WTC11 (cell line): ENCODE results near the gene ERBB4.

Source experiments
- ATF1 ChIP-seq: sonication (generic); formaldehyde crosslinking; IDR thresholded peaks from 2 replicates; pipeline ENCODE4 v1.8.1; 2023; ENCODE audit warnings: mild to moderate bottlenecking, moderate library complexity, missing genetic modification reagents
- CREB1 ChIP-seq: sonication (generic); formaldehyde crosslinking; IDR thresholded peaks from 2 replicates; pipeline ENCODE4 v1.8.0; 2023; ENCODE audit warnings: mild to moderate bottlenecking, missing genetic modification reagents
- ETV6 ChIP-seq: sonication (generic); formaldehyde crosslinking; IDR thresholded peaks from 2 replicates; pipeline ENCODE4 v1.8.1; 2022; ENCODE audit warnings: mild to moderate bottlenecking, missing genetic modification reagents
- IRF2 ChIP-seq: sonication (generic); formaldehyde crosslinking; IDR thresholded peaks from 2 replicates; pipeline ENCODE4 v1.8.0; 2022; ENCODE audit warnings: low read depth, missing genetic modification reagents, borderline replicate concordance
- KAT7 ChIP-seq: sonication (generic); formaldehyde crosslinking; IDR thresholded peaks from 2 replicates; pipeline ENCODE4 v1.8.1; 2023; ENCODE audit warnings: missing genetic modification reagents, mild to moderate bottlenecking, borderline replicate concordance
- SP1 ChIP-seq: sonication (generic); formaldehyde crosslinking; conservative IDR thresholded peaks from 2 replicates; pipeline ENCODE4 v1.8.1; 2022; ENCODE audit warnings: missing genetic modification reagents
- TF ChIP-seq, protein P1 (sequence below): fragments of 200-600 bp; IDR thresholded peaks from 2 replicates; pipeline ENCODE4 v1.8.0; 2022; ENCODE audit warnings: antibody characterized with exemption
- TF ChIP-seq, protein P2 (sequence below): sonication (generic); formaldehyde crosslinking; IDR thresholded peaks from 2 replicates; pipeline ENCODE4 v1.8.1; 2023; ENCODE audit warnings: mild to moderate bottlenecking, missing genetic modification reagents

DNA sequence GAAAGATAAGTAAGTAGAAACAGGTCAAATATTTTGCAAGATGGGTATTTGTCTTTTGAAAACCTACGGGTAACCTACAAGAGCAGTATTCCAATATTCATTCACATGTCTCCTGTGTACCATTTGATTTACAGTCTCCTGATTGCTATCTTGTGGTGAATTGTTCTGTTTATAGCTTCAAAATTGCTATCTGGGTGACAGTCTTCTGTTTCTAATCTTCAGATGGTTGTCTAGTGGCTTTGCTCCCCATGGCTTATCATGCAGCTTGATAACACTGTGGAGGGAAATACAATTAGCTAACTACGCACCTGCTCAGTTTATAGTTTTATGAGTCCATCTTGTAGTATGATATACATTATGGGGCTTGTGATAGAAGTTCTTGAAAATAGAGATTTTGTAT is 1165.4 kb downstream of the ERBB4 start:
- TF ChIP-seq, protein P1, sequence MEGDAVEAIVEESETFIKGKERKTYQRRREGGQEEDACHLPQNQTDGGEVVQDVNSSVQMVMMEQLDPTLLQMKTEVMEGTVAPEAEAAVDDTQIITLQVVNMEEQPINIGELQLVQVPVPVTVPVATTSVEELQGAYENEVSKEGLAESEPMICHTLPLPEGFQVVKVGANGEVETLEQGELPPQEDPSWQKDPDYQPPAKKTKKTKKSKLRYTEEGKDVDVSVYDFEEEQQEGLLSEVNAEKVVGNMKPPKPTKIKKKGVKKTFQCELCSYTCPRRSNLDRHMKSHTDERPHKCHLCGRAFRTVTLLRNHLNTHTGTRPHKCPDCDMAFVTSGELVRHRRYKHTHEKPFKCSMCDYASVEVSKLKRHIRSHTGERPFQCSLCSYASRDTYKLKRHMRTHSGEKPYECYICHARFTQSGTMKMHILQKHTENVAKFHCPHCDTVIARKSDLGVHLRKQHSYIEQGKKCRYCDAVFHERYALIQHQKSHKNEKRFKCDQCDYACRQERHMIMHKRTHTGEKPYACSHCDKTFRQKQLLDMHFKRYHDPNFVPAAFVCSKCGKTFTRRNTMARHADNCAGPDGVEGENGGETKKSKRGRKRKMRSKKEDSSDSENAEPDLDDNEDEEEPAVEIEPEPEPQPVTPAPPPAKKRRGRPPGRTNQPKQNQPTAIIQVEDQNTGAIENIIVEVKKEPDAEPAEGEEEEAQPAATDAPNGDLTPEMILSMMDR = no peak
- TF ChIP-seq KAT7 (CRISPR knock-in tag) = no peak
- no peak for TF ChIP-seq ATF1 (CRISPR knock-in tag)
- TF ChIP-seq ETV6 = no peak
- no peak for TF ChIP-seq CREB1 (CRISPR knock-in tag)
- TF ChIP-seq IRF2 (CRISPR knock-in tag) = no peak
- TF ChIP-seq, protein P2, sequence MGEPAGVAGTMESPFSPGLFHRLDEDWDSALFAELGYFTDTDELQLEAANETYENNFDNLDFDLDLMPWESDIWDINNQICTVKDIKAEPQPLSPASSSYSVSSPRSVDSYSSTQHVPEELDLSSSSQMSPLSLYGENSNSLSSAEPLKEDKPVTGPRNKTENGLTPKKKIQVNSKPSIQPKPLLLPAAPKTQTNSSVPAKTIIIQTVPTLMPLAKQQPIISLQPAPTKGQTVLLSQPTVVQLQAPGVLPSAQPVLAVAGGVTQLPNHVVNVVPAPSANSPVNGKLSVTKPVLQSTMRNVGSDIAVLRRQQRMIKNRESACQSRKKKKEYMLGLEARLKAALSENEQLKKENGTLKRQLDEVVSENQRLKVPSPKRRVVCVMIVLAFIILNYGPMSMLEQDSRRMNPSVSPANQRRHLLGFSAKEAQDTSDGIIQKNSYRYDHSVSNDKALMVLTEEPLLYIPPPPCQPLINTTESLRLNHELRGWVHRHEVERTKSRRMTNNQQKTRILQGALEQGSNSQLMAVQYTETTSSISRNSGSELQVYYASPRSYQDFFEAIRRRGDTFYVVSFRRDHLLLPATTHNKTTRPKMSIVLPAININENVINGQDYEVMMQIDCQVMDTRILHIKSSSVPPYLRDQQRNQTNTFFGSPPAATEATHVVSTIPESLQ (CRISPR knock-in tag) = no peak
- no peak for TF ChIP-seq SP1 (CRISPR knock-in tag)
